K562 (cell line): ENCODE measurements around the gene TSEN54. TPM values are rescaled to one million over a fixed set of nuclear protein-coding genes. Genes with fewer than 3 reads are reported as not detected.

Experiments used
- ATF7 ChIP-seq: fragments of 450-650 bp; IDR thresholded peaks from 2 replicates; pipeline ENCODE4 v1.7.1; 2014; ENCODE audit warnings: mild to moderate bottlenecking, moderate library complexity
- BRD4 ChIP-seq: fragments of 200-600 bp; sonication (generic); IDR thresholded peaks from 2 replicates; pipeline ENCODE4 v1.6.1; 2017; ENCODE audit warnings: inconsistent platforms
- CHAMP1 ChIP-seq: fragments of 450-650 bp; IDR thresholded peaks from 2 replicates; pipeline ENCODE4 v1.6.1; 2016; ENCODE audit warnings: mild to moderate bottlenecking
- ELF4 ChIP-seq: fragments of 450-650 bp; formaldehyde crosslinking; IDR thresholded peaks from 2 replicates; pipeline ENCODE4 v1.4.0; 2022; ENCODE audit warnings: missing genetic modification characterization
- HDAC1 ChIP-seq, 2 experiments: fragments of 450-650 bp; IDR thresholded peaks; 2 replicates each; pipeline ENCODE4 v1.6.1; 2016 to 2017; ENCODE audit warnings: inconsistent platforms in 1 of 2, mild to moderate bottlenecking in 1 of 2, moderate library complexity in 1 of 2
- HNRNPH1 ChIP-seq: fragments of 200-400 bp; formaldehyde crosslinking; optimal IDR thresholded peaks from 2 replicates; pipeline ENCODE3; 2017; ENCODE audit warnings: low read depth, mild to moderate bottlenecking, low read length, moderate library complexity
- NUFIP1 ChIP-seq: fragments of 450-650 bp; IDR thresholded peaks from 2 replicates; pipeline ENCODE4 v1.6.1; 2018; ENCODE audit not compliant: partially characterized antibody
- RBM22 ChIP-seq: fragments of 200-400 bp; formaldehyde crosslinking; IDR thresholded peaks from 2 replicates; pipeline ENCODE4 v1.6.1; 2018; ENCODE audit warnings: low read length, low read depth; ENCODE audit not compliant: poor library complexity, severe bottlenecking
- SIN3A ChIP-seq, 2 experiments: fragments of 150-350 bp in 1 of 2; IDR thresholded peaks; 2 replicates each; pipeline ENCODE4 v1.6.1; 2011 to 2016; ENCODE audit warnings: borderline replicate concordance in 2 of 2, low read depth in 2 of 2, low read length in 2 of 2, mild to moderate bottlenecking in 2 of 2, moderate library complexity in 2 of 2; ENCODE audit not compliant: control insufficient read depth in 1 of 2
- THAP12 ChIP-seq: fragments of 250-450 bp; sonication (Bioruptor Pico); IDR thresholded peaks from 2 replicates; pipeline ENCODE4 v1.9.0; 2021; ENCODE audit warnings: mild to moderate bottlenecking, inconsistent platforms
- UBTF ChIP-seq, 2 experiments: IDR thresholded peaks; 2 replicates each; pipeline ENCODE4 v1.6.1; 2012; ENCODE audit warnings: improper control_type of control experiment in 2 of 2, low read depth in 2 of 2, low read length in 2 of 2, borderline replicate concordance in 1 of 2
- polyA plus RNA-seq, 8 experiments: library from polyadenylated mRNA; depleted of rRNA in 4 of 8; stranded (reverse) in 5 of 8; unstranded in 3 of 8; fragments of >200 nt; fragmentation: Nextera tagmentation in 2 of 8; fragmentation: Illumina TruSeq in 1 of 8; extraction: Ambion mirVana in 2 of 8; extraction: Trizol in 1 of 8; gene quantifications; 2 replicates each; pipeline versions ENCODE4 v1.2.1 to v1.2.3, GENCODE V29; 2011 to 2014; ENCODE audit warnings: inconsistent platforms in 1 of 8, missing spikeins in 1 of 8
- total RNA-seq, 7 experiments: library from RNA; depleted of rRNA in 6 of 7; stranded (reverse); fragments of >200 nt in 6 of 7; fragmentation: Illumina TruSeq in 2 of 7; extraction: Trizol in 2 of 7; gene quantifications; 2 replicates each; pipeline versions ENCODE4 v1.2.1 to v1.2.3, GENCODE V29; 2011 to 2021; ENCODE audit warnings: low replicate concordance in 1 of 7
- TF ChIP-seq, protein P1 (sequence below): sonication (generic); formaldehyde crosslinking; IDR thresholded peaks from 2 replicates; pipeline ENCODE4 v1.8.1; 2022; ENCODE audit warnings: missing genetic modification reagents
- TF ChIP-seq, protein P2 (sequence below): fragments of 450-650 bp; formaldehyde crosslinking; IDR thresholded peaks from 2 replicates; pipeline ENCODE4 v1.4.0; 2022; ENCODE audit warnings: missing genetic modification characterization

Gene TSEN54
- total and polyA plus RNA-seq, 9 of the 15 experiments (the other 6 are each of a cell fraction or from before 2014, with no cell fraction given): 5.9 to 64.3 (median 48.9) TPM

DNA sequence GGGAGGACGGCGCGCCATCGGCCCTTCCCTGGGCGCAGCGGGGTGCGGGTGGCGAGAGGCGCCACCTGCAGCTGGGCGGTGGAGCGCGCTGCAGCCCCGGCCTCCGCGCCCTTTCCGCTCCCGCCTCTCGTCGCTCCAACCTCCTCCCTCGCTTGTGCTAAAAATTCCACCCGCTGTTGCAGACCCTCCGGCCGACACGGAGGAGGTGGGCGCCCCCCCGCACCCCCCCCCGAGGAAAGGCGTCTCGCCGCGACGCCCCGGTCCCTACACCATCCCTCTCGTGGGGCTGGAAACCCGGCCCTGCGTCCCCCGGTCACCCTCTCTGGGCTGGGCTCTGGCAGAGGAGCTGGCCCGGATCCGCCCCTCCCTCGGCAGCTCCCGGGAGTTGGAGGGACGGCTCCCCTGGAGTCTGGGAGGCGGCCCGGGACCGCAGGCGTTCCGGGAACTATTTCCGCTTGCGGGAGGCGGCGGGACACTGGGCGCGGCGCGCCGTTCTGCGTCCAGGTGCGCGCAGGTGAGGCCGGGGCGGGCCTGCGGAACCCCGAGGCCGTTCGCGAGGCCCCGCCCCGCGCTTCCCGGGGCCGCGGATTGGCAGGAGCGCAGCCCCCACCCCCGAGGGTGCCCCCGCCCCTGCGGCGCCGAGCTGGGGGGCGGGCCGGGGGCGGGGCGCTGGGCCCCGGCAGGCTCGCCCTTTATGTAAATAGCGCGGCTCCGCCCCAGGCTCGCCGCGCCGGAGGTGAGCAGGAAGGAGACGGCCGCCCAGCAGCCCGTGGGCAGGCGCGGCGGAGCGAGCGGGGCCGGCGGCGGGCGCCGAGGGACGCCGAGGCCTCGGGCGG lies 8.9 kb downstream of the TSEN54 start, which contains the start of gene LLGL2 (continued):
- TF ChIP-seq, protein P1, sequence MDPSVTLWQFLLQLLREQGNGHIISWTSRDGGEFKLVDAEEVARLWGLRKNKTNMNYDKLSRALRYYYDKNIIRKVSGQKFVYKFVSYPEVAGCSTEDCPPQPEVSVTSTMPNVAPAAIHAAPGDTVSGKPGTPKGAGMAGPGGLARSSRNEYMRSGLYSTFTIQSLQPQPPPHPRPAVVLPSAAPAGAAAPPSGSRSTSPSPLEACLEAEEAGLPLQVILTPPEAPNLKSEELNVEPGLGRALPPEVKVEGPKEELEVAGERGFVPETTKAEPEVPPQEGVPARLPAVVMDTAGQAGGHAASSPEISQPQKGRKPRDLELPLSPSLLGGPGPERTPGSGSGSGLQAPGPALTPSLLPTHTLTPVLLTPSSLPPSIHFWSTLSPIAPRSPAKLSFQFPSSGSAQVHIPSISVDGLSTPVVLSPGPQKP (CRISPR knock-in tag): no peak
- TF ChIP-seq HNRNPH1: no peak
- TF ChIP-seq SIN3A (IDR thresholded peaks at IDR 0.05; ENCODE audit: borderline replicate concordance in 2 of 2, control insufficient read depth in 1 of 2, low read depth in 2 of 2, low read length in 2 of 2): peak; percentile 49 to 60; a peak in 2 of 4 replicates
- TF ChIP-seq ATF7: 0 out of 2 replicates have a peak, but pooled peaks have one; percentile 30
- TF ChIP-seq RBM22: no peak
- no peak for TF ChIP-seq BRD4
- no peak for TF ChIP-seq CHAMP1
- TF ChIP-seq, protein P2, sequence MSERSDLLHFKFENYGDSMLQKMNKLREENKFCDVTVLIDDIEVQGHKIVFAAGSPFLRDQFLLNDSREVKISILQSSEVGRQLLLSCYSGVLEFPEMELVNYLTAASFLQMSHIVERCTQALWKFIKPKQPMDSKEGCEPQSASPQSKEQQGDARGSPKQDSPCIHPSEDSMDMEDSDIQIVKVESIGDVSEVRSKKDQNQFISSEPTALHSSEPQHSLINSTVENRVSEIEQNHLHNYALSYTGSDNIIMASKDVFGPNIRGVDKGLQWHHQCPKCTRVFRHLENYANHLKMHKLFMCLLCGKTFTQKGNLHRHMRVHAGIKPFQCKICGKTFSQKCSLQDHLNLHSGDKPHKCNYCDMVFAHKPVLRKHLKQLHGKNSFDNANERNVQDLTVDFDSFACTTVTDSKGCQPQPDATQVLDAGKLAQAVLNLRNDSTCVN: no peak
- TF ChIP-seq UBTF (IDR thresholded peaks at IDR 0.05; ENCODE audit: borderline replicate concordance in 1 of 2, low read depth in 2 of 2, low read length in 2 of 2): peak; percentile 23 to 52; a peak in 3 of 4 replicates
- TF ChIP-seq THAP12 (CRISPR knock-in tag): 0 out of 2 replicates have a peak, but pooled peaks have one; percentile 42
- peak in 1 of 2 experiments; percentile 81; a peak in 2 of 4 replicates for TF ChIP-seq HDAC1 (IDR thresholded peaks at IDR 0.05)
- no peak for TF ChIP-seq NUFIP1
- no peak for TF ChIP-seq ELF4 (CRISPR knock-in tag)
